Measurements from ENCODE around the gene MEGF6.

DNA sequence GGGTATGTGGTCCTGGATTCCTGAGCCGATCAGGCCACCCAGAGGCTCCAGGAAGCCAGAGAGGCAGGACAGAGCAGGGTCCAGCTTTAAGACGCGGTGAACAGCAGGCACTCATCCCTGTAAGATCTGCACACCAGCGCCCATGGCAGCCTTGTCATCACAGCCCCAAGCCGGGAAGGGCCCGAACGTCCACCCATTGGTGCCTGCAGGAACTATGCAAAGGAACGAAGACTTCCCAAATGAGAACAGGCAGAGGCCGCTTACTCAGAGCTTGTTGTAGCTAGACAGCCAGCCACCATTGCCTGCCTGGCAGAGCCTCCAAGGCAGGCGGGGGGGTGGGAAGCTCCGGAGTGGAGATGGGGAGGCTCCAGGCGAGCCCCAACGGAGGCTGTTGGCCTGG lies 169.0 kb downstream of the MEGF6 start:
- no peak for TF ChIP-seq POLR2A (IDR thresholded peaks at IDR 0.05; ENCODE audit: low read depth, low read length)
- no peak for TF ChIP-seq POLR2AphosphoS5 (IDR thresholded peaks at IDR 0.05; ENCODE audit: low read depth, low read length)
- TF ChIP-seq TAF1 (IDR thresholded peaks at IDR 0.05; ENCODE audit: borderline replicate concordance, low read depth, low read length) = no peak
